Activated CD4-positive, alpha-beta T cell treated with anti-CD3 and anti-CD28 coated beads, Interleukin-2, Interleukin-4, amounts not matched to agents 100 ng/mL and 50 ng/mL, durations not matched to agents 16 hours and 8 hours (primary cell): ENCODE data around the gene CEP89.
A peak's percentile ranks its signal among the peaks of the same experiment; 100 is the strongest.
"Not testable (repeated sequence)": the region's sequence is repeated elsewhere in the genome, so short reads cannot be mapped to it uniquely, and the experiment has no call there.

Experiments used
- DNase-seq: peaks from one replicate; pipeline ENCODE4 v3.0.0-alpha.2; 2020; ENCODE audit warnings: low spot score

CEP89 gene

DNA sequence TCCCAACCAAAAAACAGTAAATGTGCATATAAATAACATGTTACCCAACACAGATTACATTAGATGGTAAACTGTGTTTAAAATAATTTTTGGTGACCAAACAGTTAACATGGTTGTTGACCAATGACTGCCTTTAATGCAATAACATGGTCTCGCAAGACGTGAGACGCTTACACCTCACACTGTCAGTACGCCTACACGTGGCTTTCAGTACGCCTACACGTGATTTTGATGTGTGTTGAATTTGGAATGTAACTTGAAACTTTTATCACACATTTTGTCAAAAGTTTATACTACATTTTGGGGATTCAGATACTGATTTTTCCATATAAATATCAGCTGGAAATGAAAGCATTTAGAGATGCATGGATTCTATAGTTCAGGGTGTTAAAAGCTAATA, 134.2 kb downstream of the CEP89 start:
- no peak for DNase-seq

- not testable (repeated sequence) for DNase-seq
Observed at GRCh38 chr19:32833388-32833787, 138.4 kb downstream of the CEP89 start.

DNA sequence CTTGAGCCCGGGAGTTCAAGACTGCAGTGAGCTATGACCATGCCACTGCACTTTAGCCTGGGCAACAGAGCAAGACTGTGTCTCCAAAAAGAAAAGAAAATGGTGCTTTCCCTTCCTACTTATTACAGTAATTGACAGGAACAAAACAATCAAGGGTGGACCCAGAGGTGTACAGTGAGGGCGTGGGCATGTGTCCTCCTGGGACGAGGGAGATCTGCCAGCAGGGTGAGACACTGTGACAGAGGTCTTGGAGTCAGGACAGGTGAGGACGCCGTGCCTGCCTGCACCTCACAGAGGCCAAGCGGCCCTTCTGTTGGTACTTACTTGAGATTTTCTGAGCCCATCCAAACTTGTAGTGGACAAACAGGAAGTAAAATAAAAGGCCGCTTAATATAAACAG, 138.9 kb downstream of the CEP89 start:
- not testable (repeated sequence) for DNase-seq

- not testable (repeated sequence) for DNase-seq
Observed at GRCh38 chr19:32832094-32832493, 139.7 kb downstream of the CEP89 start.

DNA sequence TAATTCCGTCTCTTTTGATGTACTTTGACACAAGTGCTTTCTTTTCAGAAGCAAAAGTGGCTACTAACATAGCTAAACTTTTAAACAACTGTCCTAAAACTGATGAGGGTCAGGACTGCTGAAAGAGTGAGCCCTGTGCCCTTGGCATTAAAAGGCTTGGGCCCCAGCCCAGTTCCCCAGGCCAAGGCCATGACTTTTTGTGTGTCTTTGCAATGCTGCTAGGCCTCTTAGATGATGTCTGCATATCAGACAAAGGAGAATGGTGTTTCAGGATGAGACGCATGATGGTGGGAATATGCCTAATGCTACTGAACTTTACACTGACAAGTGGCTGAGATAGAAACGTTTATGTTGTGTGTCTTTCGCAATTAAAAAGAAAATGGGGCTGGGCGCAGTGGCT, 140.1 kb downstream of the CEP89 start:
- no peak for DNase-seq

DNA sequence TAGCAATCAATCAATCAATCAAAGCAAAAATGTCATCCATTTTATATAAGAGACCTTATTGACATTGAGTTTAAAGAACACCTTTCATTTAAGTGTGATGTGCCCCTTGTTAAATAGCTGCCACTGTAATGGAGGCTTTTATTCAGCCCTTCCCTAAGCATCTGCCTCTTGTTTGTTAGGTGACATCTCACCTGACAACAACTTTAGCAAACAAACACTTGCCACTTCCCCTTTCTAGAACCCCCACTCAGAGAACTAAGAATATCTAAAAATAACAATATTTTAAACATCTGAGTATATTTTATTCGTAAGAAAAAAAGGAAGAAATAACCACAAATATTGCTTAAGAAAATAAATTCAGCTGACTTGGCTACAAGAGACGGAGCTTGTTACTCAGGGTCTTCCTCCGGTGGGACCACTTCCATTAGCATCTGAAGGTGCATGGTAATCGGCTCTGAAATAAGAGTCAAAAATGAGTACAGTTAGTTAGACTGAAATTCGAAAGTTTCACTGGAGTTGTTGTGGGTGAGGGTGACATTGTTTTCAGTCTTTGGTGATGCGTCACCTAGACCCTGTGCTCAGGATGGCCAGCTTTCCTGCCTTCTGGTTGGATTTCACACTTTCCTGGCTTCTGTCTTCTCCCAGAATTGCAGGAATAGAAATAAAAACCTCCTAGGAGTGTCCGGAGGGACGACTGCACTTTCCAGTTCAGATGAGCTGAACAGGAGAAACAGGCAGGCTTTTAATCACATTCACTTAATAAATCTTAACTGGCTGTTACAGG, 141.3 kb downstream of the CEP89 start:
- no peak for DNase-seq

- peak; percentile 12 for DNase-seq
Observed at GRCh38 chr19:32829345-32829896, 142.3 kb downstream of the CEP89 start.

GRCh38 chr19:32828643-32829344, 143.0 kb downstream of the CEP89 start:
- DNase-seq, result no peak

- DNase-seq, result no peak
Observed at GRCh38 chr19:32828139-32828538, 143.6 kb downstream of the CEP89 start.
